HG03060 (cell line): Measurements from ENCODE around the gene ABR.
"Not testable (repeated sequence)": the region's sequence is repeated elsewhere in the genome, so short reads cannot be mapped to it uniquely, and the experiment has no call there.

Experiments
- ATAC-seq: cut with Tn5 transposase; IDR thresholded peaks from one replicate; pipeline ENCODE4 v1.9.1; 2021; ENCODE audit warnings: low read depth, moderate number of reproducible peaks; ENCODE audit not compliant: unreplicated experiment

Gene ABR

DNA sequence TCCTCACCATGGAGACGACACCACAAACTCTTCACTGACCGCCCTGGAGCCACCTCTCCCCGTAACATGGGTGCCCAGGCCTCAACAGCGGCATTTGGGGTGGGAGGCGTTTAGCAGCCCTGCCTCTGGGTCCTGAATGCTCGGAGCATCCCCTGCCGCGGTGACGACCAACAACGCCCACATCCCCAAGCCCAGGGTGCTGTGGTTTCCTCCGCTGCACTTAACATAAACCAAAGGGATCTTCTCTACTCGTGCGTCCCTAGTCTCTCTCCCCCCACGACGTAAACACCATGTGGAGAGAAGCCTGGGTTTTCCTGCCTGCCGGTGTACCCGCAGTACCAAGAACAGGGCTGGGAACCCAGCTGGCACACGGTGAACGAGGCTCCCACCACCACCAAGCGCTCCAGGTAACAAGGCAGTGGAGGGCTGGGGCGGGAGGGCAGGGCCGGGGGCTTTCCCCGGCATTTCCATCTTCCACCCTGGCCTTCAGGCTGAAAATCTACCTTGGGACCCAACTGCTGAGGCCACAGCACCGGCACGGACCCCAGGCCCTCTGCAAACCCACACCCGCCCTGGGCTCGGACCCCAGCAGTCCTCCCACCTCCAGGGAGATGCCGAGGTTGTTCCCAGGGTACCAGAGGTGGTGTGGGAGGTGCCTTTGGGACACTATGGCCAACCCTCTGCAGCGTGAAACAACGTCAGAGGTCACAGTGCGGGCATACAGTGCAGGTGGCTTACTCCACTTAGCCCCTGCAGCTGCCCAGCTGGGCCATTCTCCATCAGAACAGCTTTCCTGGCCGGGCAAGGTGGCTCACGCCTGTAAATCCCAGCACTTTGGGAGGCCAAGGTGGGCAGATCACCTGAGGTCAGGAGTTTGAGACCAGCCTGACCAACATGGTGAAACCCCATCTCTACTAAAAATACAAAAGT, 128.5 kb downstream of the ABR start:
- no peak for ATAC-seq

DNA sequence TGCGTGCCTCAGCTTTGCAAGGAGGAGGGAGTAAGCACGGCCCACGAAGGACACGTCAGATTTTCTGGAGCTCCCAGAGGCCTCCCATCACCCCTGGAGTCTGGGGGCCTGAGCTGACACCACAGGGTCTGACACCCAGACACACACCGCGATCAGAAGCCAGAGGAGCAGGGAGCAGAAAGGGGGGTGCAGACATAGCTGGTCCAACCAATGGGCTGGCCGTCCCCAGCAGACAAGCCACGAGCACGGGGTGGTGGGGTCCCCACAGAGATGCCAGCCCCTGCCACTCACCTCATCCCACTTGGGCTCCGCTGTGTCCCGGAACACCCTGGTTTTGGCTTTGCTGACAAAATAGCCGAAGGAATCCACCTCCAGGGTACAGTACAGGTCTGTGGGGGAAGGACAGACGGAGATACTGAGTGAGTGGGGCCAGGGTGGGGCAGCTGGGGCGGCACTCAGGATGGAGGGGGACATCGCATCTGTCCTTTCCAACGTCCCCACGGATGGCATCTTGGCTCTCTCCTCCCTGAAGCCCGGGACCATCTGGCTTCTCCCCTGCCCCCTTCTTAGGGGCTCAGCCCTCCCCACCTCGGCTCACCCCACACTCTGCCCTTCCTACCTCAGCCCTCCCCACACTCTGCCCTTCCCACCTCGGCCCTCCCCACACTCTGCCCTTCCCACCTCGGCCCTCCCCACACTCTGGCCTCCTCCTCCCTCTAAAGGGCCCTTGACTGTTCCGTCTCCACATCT, 129.4 kb downstream of the ABR start:
- no peak for ATAC-seq

DNA sequence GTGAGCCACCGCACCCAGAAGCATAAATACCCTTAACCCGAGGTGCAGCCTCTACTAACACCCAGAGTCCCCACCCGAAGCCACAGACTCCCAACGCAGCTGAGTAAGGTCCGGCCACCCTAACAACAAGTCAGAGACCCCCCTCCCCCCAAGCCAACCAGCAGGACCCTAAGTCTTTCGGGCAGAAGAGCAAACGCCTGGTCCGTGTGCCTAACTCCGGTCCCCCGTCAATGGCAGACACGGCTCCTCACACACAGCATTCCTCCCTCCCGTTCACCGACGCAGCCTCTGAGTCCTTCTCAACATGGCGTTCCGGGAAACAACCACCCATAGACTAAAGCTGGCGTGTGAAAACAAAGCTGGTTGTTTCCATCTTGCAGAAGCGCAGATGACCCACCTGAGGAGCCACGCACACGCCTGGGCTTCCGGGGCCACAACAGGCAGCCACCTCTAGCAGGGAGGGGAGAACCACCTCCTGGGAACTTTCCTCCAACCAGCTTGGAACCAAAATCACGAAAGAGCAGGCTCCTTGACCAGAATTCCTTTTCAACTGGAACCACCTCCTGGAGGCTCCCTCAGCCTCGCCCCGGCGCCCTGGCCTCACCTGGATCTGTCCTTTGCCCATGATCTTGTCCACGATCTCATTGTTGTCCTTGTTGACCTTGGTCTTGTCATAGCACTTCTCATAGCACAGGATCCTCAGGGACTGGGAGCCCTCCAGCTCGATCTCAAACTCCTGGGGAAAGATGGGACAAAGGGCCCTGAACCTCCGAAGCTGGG, 130.1 kb downstream of the ABR start:
- no peak for ATAC-seq

- ATAC-seq = not testable (repeated sequence)
These were observed 131.2 kb downstream of the ABR start for GRCh38 chr17:1048516-1049115.

GRCh38 chr17:1047879-1048470, 131.8 kb downstream of the ABR start:
- no peak for ATAC-seq

DNA sequence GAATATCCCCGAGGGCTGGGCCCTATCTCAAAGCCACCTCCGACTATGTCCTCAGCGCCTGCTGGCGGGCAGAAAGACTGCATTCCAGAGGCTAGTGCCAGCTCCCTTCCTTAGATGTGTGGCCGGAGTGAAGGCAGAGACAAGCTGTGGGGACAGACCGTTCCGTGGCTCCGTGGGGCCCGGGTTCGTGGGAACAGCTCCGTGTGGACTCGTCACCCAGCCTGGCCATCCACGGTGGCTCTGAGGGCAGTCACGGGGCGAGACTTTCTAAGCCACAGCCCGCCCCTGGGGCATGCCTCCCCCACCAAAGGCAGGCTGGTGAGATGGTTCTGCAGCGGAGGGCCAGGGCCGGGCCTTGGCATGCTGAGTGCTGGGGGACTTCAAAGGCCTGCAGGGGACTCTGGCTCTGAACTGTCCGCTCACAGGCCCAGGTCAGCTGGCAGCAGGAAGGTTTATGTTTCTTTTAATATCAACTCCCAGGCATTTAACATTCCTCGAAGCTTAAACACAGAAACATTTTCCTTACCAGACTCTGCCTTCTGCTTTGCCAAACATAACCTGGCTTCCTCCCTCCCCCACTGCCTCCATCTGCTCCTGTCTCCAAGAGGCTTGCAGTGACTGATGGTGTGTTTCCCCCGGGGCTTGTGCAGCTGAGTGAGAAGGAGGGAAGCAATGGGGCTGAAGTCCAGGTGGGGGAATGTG, 132.5 kb downstream of the ABR start:
- no peak for ATAC-seq

DNA sequence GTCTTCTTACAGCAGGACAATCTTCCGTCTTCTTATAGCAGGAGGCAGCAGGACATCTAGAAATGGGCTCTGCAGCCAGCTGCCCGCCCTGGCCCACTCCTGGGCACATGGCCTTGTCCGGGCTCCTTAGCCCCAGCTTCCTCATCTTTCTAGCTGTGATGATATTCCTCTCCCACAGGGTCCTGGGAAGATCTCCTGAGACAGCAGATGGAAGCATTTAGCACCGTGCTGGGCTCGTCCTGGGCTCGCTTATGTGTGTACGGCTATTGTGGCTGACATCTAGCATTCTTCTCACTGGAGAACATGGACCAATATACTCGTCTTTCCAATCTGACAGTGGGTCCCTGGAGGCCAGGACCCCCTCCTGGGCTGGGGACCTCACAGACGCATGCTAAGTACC, 134.3 kb downstream of the ABR start:
- ATAC-seq = no peak

DNA sequence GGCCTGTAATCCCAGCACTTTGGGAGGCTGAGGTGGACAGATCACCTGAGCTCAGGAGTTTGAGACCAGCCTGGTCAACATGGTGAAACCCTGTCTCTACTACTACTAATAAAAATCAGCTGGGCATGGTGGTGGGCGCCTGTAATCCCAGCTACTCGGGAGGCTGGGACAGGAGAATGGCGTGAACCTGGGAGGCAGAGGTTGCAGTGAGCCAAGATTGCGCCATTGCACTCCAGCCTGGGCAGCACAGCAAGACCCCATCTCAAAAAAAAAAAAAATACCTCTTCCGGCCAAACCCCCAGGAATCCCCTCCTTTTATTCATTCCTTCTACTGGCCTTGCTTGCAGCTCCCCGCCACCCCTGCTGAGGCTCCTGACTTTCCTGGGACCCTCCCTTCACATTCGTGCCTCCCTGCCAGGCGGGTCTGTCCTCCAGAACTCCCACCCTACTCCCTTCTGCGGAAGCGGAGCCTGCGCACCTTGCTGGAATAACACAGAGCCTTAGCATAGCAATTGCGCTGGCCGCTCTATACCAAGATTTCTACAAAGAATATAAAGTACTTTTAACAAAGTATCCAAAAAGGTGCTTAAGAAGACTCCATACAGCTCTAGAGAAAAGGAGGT, 135.3 kb downstream of the ABR start:
- ATAC-seq = not testable (repeated sequence)

DNA sequence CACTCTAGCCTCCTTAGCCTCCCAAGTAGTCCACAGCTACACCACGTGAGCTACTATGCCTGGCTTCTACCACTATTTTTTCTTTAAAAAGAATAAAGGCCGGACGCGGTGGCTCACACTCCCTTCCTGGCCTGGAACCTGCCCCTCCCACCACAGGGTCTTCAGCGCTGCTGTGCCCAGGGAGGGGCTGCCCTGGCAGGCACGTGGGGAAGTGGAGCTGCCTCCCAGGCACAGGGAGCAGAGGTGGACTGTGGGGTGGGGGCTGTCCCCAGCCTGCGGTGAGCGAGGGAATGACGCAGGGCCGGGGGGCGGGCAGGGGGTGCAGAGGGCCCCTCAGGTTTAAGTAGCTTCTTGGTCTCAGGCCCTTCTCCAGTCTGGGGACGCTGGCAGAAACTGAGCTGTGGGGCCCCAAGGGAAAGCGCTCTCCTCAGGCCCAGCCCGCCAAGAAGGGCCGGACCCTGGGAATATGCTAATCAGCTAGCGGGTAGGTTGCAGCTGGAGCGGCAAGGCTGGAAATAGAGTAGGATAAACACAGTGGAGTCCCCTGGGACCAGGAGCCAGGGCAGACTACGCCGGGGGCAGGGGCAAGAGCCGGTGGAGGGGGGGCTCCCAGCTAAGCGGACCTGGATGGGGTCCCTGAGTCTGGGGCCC, 136.1 kb downstream of the ABR start:
- no peak for ATAC-seq

GRCh38 chr17:1042486-1042885, 137.3 kb downstream of the ABR start:
- no peak for ATAC-seq

GRCh38 chr17:1041746-1042145, 138.0 kb downstream of the ABR start:
- ATAC-seq = no peak

DNA sequence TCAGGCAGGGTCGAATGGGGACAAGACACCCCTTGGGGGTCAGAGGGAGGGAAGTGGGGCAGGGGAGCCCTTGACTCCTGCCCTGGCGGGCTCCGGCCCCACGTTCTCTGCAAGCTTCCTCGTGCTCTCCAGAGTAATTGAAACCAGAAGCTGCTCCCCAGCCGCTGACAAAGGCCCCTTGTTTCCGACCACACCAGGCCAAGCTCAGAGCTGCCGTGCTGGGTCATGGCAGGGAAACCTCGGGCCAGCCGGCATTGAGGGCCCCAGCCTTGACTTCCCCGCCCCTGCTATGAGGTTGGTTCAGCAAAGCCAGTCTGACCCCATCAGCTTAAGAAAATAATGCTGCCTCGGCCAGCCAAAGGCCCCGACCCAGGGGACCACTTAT, 139.6 kb downstream of the ABR start:
- ATAC-seq = no peak

DNA sequence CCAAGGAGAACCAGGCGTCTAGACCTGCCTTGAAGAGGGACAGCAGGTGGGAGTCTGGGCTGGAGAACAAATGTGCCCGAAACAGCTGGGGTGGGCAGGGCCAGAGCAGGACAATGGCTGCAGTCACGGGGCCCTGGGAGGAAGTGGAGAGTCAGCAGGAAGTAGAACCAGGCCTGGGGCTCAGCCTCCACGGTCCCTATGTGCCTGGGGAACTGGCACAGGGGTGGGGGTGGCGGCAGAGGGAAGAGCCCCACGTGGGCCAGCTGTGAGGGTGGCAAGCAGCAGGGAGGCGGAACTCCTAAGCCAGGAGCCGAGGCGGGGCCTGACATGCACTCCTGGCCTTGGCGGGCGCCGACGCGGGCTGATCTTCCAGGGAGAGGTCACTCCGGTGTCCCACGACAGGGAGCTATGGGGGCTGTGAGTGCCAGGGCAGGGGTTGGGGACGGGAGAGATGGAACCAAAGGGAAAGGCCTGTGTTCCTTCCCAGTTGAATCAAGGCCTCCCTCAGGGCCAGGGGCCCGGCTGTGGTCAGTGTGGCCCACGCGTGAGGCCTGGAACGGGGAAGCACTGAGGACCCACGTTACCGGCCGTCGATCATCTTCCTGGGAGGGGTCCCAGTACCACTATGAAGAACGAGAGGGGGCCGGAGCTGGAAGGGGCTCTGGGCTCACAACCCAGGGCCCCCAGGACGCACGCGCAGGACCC, 140.1 kb downstream of the ABR start:
- ATAC-seq = no peak

GRCh38 chr17:1039123-1039507, 140.7 kb downstream of the ABR start:
- ATAC-seq = no peak

DNA sequence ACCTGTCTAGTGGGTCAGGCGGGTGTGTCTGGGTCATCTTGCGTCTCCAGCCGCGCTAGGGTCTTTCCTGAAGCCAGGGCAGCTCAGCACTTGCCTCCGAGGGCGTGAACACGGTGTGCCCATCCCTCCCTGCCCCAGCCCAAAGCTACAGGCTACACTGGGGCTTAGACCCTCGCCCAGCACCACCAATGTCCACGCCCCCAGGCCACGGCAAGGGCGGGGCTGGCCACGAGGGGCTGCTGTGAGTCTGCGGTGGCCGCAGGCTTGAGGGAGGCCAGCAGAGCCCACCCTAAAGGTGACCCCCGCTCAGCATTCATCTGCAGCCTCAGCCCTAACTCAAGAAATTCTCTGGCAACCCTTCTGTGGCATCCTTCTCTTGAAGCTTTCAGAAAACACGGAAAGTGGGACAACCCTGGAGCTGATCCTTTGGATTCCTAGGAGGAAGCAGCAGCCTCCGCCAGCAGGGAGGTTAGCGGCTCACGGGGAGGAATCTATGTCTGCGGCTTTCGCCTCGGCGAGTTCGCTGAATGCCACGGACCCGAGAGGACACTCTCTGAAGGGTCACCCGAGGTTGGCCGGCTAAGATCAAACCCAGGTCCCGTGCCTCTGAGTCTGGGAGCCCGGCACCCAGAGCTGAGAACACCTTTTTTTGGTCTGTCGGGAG, 141.2 kb downstream of the ABR start:
- ATAC-seq = no peak

DNA sequence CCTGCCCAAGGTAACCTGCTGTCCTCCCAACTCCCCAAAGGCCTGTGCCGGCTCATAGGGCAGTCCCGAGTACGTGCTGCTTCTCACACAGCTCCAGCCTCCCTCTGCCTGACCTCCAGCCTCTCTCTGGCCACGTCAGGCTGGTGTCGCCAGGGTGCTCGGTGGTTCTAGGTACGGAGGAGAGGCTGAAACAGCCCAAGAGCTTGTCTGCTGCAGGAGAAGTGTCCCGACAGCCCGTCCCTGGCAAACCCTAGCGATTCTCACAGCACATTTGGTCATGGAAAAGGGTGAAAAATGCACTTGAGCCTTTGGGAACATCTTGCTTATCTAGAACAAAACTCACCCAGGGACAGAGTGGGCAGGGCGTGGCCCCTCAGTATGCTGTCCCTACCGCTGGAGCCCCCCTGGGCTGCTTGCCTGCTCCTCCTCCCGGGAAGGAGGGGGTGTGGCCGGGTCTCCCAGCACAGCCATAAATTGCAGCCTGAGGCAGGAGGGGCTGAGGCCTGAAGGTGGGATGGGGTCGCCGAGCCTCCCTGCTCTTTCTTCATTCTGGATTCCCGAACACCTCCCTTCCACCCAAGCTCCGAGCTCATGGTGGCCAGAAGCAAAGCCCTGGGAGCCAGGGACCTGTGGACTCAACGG, 142.4 kb downstream of the ABR start:
- no peak for ATAC-seq

GRCh38 chr17:1036845-1037237, 142.9 kb downstream of the ABR start:
- ATAC-seq = no peak
